Natural killer cell (primary cell): ENCODE data around the gene SERP2. TPM values are rescaled to one million over a fixed set of nuclear protein-coding genes. Genes with fewer than 3 reads are reported as not detected.

Experiments used
- ATAC-seq, 3 donors: fragments of 150-1000 bp in 2 of 3; fragments of 200-7000 bp in 1 of 3; cut with Tn5 transposase; 1 replicate in 1 of 3; 2 replicates in 2 of 3; pipeline ENCODE4 v1.10.0; 2021; ENCODE audit warnings: mild to moderate bottlenecking in 2 of 3, moderate library complexity in 2 of 3
- DNase-seq, 2 donors: peaks; one replicate each; pipeline versions ENCODE4 v3.0.0 to v3.0.0-alpha.2; 2013 to 2021; ENCODE audit warnings: mixed read lengths in 1 of 2
- H3K27ac ChIP-seq: one replicate; pipeline ENCODE4 v1.5.1; 2013; ENCODE audit warnings: mild to moderate bottlenecking, low read length
- H3K27me3 ChIP-seq: one replicate; pipeline ENCODE4 v1.6.1; 2013; ENCODE audit warnings: low read length; ENCODE audit not compliant: control insufficient read depth, insufficient read depth
- H3K36me3 ChIP-seq: one replicate; pipeline ENCODE4 v1.6.1; 2013; ENCODE audit warnings: low read length; ENCODE audit not compliant: control insufficient read depth, insufficient read depth
- H3K4me1 ChIP-seq: one replicate; pipeline ENCODE4 v1.6.1; 2013; ENCODE audit warnings: low read length; ENCODE audit not compliant: control insufficient read depth, insufficient read depth
- H3K4me3 ChIP-seq: one replicate; pipeline ENCODE4 v1.5.1; 2013; ENCODE audit warnings: low read length
- H3K9me3 ChIP-seq: one replicate; pipeline ENCODE4 v1.6.1; 2013; ENCODE audit warnings: low read length; ENCODE audit not compliant: control insufficient read depth, insufficient read depth
- H3K27ac Mint-ChIP-seq, 2 donors: one replicate each; pipeline ENCODE4 v1.8.0; 2022; ENCODE audit warnings: mild to moderate bottlenecking in 2 of 2, mixed read lengths in 2 of 2, moderate library complexity in 1 of 2
- H3K27me3 Mint-ChIP-seq, 2 donors: one replicate each; pipeline ENCODE4 v1.8.0; 2022; ENCODE audit warnings: low read depth in 2 of 2, mixed read lengths in 2 of 2
- H3K36me3 Mint-ChIP-seq: one replicate; pipeline ENCODE4 v1.8.0; 2022; ENCODE audit warnings: mixed read lengths
- H3K4me1 Mint-ChIP-seq, 2 donors: one replicate each; pipeline ENCODE4 v1.8.0; 2022; ENCODE audit warnings: mixed read lengths in 2 of 2
- H3K4me3 Mint-ChIP-seq: one replicate; pipeline ENCODE4 v1.8.0; 2022; ENCODE audit warnings: mild to moderate bottlenecking, moderate library complexity, mixed read lengths
- H3K9me3 Mint-ChIP-seq, 2 donors: one replicate each; pipeline ENCODE4 v1.8.0; 2022; ENCODE audit warnings: mixed read lengths in 2 of 2
- CTCF ChIP-seq: fragments of 200-600 bp; IDR thresholded peaks from one replicate; pipeline ENCODE4 v1.8.0; 2022; ENCODE audit warnings: antibody characterized with exemption
- WGBS: methylation state at CpG from one replicate; pipeline ENCODE4 v1.1.7; 2013; ENCODE audit warnings: missing lambda C conversion rate; ENCODE audit not compliant: insufficient coverage; 5-methylcytosine and 5-hydroxymethylcytosine counted together
- intact Hi-C: fragments of 100-400 bp; cut with micrococcal nuclease; formaldehyde crosslinking; loops from one replicate; pipeline ENCODE4 v1.14.2; 2022
- total RNA-seq, 4 donors: library from RNA; stranded (reverse); fragments of 120-200 nt in 1 of 4; gene quantifications; one replicate each; pipeline versions ENCODE4 v1.2.3 to v1.2.4, GENCODE V29; 2013 to 2022

The SERP2 gene
- total RNA-seq, 3 donors from 2014 or later (not counting 1 experiment from before 2014, with no cell fraction given) = 2.0 to 4.1 (median 3.2) TPM

- Mint-ChIP-seq H3K36me3 (no peaks in the 10 kb centered on the region), H3K27ac (no peak overlapping the region), H3K4me3 (no peak overlapping the region), H3K4me1 (no peaks in the 10 kb centered on the region), H3K27me3 (no peaks in the 10 kb centered on the region), H3K9me3 (no peaks in the 10 kb centered on the region)
- H3K36me3 ChIP-seq = no peaks in the 10 kb centered on the region
- H3K27ac ChIP-seq = no peak overlapping the region
- no peaks in the 10 kb centered on the region for H3K9me3 ChIP-seq
- H3K4me3 ChIP-seq = no peak overlapping the region
- TF ChIP-seq CTCF = no peak
- ATAC-seq = no peak
- no peak for DNase-seq
- no peaks in the 10 kb centered on the region for H3K27me3 ChIP-seq
- WGBS = 42% methylated on average over 3 of the region's 4 CpGs
- intact Hi-C loops = no loop called here
- H3K4me1 ChIP-seq = no peaks in the 10 kb centered on the region
Measured at GRCh38 chr13:44389060-44389666, 15.5 kb downstream of the SERP2 start.

- TF ChIP-seq CTCF = no peak
- no peaks in the 10 kb centered on the region for H3K4me1 ChIP-seq
Measured at GRCh38 chr13:44389876-44390275, 16.3 kb downstream of the SERP2 start.

GRCh38 chr13:44393391-44393790 lies 19.8 kb downstream of the SERP2 start:
- Histone ChIP-seq H3K4me3 (no peak overlapping the region), H3K4me1 (no peaks in the 10 kb centered on the region), H3K27me3 (no peaks in the 10 kb centered on the region), H3K9me3 (no peaks in the 10 kb centered on the region), H3K27ac (no peak overlapping the region), H3K36me3 (no peaks in the 10 kb centered on the region)
- Mint-ChIP-seq H3K4me3 (no peak overlapping the region), H3K27me3 (no peaks in the 10 kb centered on the region), H3K4me1 (no peaks in the 10 kb centered on the region), H3K9me3 (no peaks in the 10 kb centered on the region), H3K27ac (no peak overlapping the region), H3K36me3 (no peaks in the 10 kb centered on the region)
- ATAC-seq (no peak), DNase-seq (no peak)
- 33% methylated on average over 7 of the region's 8 CpGs for WGBS
- no peak for TF ChIP-seq CTCF
- intact Hi-C loops = no loop called here

More at GRCh38 chr13:44389876-44390275, 16.3 kb downstream of the SERP2 start:
- H3K9me3 ChIP-seq = no peaks in the 10 kb centered on the region
- no peaks in the 10 kb centered on the region for H3K9me3 Mint-ChIP-seq
- WGBS = 81% methylated on average over 1 of the region's 1 CpG
- no peak overlapping the region for H3K27ac Mint-ChIP-seq
- H3K27me3 ChIP-seq = no peaks in the 10 kb centered on the region
- no peak overlapping the region for H3K27ac ChIP-seq
- H3K4me1 Mint-ChIP-seq = no peaks in the 10 kb centered on the region
- no peak overlapping the region for H3K4me3 ChIP-seq
- ATAC-seq = no peak
- H3K36me3 Mint-ChIP-seq = no peaks in the 10 kb centered on the region
- H3K27me3 Mint-ChIP-seq = no peaks in the 10 kb centered on the region
- H3K36me3 ChIP-seq = no peaks in the 10 kb centered on the region
- no peak overlapping the region for H3K4me3 Mint-ChIP-seq
- DNase-seq = no peak
- intact Hi-C loops = no loop called here

- H3K27ac Mint-ChIP-seq = no peak overlapping the region
Measured at GRCh38 chr13:44394658-44395057, 21.0 kb downstream of the SERP2 start.

More at GRCh38 chr13:44394658-44395057, 21.0 kb downstream of the SERP2 start:
- no peaks in the 10 kb centered on the region for H3K9me3 Mint-ChIP-seq
- no peak for DNase-seq
- Histone ChIP-seq H3K9me3 (no peaks in the 10 kb centered on the region), H3K27ac (no peak overlapping the region), H3K4me1 (no peaks in the 10 kb centered on the region), H3K36me3 (no peaks in the 10 kb centered on the region), H3K4me3 (no peak overlapping the region), H3K27me3 (no peaks in the 10 kb centered on the region)
- intact Hi-C loops = no loop called here
- H3K27me3 Mint-ChIP-seq = no peaks in the 10 kb centered on the region
- no peaks in the 10 kb centered on the region for H3K36me3 Mint-ChIP-seq
- no peak for ATAC-seq
- H3K4me1 Mint-ChIP-seq = no peaks in the 10 kb centered on the region
- H3K4me3 Mint-ChIP-seq = no peak overlapping the region
- TF ChIP-seq CTCF = no peak
